ENCODE results near the gene DOCK10.

Gene DOCK10

GRCh38 chr2:225041207-225041850 is 939 bp downstream of the DOCK10 start:
- peak; percentile 83 for DNase-seq (ENCODE audit: low spot score)

GRCh38 chr2:225040856-225041206 is 1.4 kb downstream of the DOCK10 start:
- peak; percentile 81 for DNase-seq (ENCODE audit: low spot score)

GRCh38 chr2:225040142-225040541 is 2.1 kb downstream of the DOCK10 start:
- DNase-seq (ENCODE audit: low spot score) = no peak

- no peak for DNase-seq (ENCODE audit: low spot score)
Measured at GRCh38 chr2:225038231-225038523, 4.1 kb downstream of the DOCK10 start.

GRCh38 chr2:225037415-225038230 is 4.6 kb downstream of the DOCK10 start:
- peak; percentile 29 for DNase-seq (ENCODE audit: low spot score)

- peak; percentile 51 for DNase-seq (ENCODE audit: low spot score)
Measured at GRCh38 chr2:225036431-225036830, 5.8 kb downstream of the DOCK10 start.

- DNase-seq (ENCODE audit: low spot score) = peak; percentile 95
Measured at GRCh38 chr2:225033440-225034318, 8.6 kb downstream of the DOCK10 start.

- DNase-seq (ENCODE audit: low spot score) = no peak
Measured at GRCh38 chr2:225032246-225032645, 10.0 kb downstream of the DOCK10 start.

- DNase-seq (ENCODE audit: low spot score) = no peak
Measured at GRCh38 chr2:225031599-225031998, 10.7 kb downstream of the DOCK10 start.

- no peak for DNase-seq (ENCODE audit: low spot score)
Measured at GRCh38 chr2:225030893-225031292, 11.4 kb downstream of the DOCK10 start.

GRCh38 chr2:225030203-225030602 is 12.1 kb downstream of the DOCK10 start:
- no peak for DNase-seq (ENCODE audit: low spot score)

- no peak for DNase-seq (ENCODE audit: low spot score)
Measured at GRCh38 chr2:225028572-225028971, 13.7 kb downstream of the DOCK10 start.

GRCh38 chr2:225027061-225027762 is 15.1 kb downstream of the DOCK10 start:
- no peak for DNase-seq (ENCODE audit: low spot score)

GRCh38 chr2:225025917-225026571 is 16.2 kb downstream of the DOCK10 start:
- DNase-seq (ENCODE audit: low spot score) = peak; percentile 79

GRCh38 chr2:225022188-225022587 is 20.1 kb downstream of the DOCK10 start:
- no peak for DNase-seq (ENCODE audit: low spot score)

- DNase-seq (ENCODE audit: low spot score) = no peak
Measured at GRCh38 chr2:225020168-225020849, 22.0 kb downstream of the DOCK10 start.

GRCh38 chr2:225019105-225019504 is 23.2 kb downstream of the DOCK10 start:
- DNase-seq (ENCODE audit: low spot score) = no peak

- no peak for DNase-seq (ENCODE audit: low spot score)
Measured at GRCh38 chr2:225017713-225018112, 24.6 kb downstream of the DOCK10 start.

- no peak for DNase-seq (ENCODE audit: low spot score)
Measured at GRCh38 chr2:225017098-225017685, 25.1 kb downstream of the DOCK10 start.
